Posterior cingulate gyrus (tissue), 11 donors: ENCODE results near the gene WASF2.

Experiments used
- DNase-seq, 10 donors: peaks; one replicate each; pipeline versions ENCODE4 v3.0.0 to v3.0.0-alpha.2; 2020 to 2021; ENCODE audit warnings: mixed read lengths in 3 of 10
- intact Hi-C: fragments of 100-400 bp; cut with DNase I; formaldehyde crosslinking; loops from one replicate; pipeline ENCODE4 v1.15.1; 2023

Gene WASF2

GRCh38 chr1:27403931-27404330 lies 86.0 kb downstream of the WASF2 start:
- intact Hi-C loops = loop anchor here (5.0 kb wide), 1 partner anchor 203 kb away; no protein-coding TSS in a partner anchor
- peak in 1 of 10 donors; percentile 15 for DNase-seq

- DNase-seq = peak in 4 of 10 donors; percentile 17 to 80 (median 23)
- intact Hi-C loops = loop anchor here (5.0 kb wide), 1 partner anchor 204 kb away; no protein-coding TSS in a partner anchor
These were observed 86.8 kb downstream of the WASF2 start for GRCh38 chr1:27403065-27403726.

GRCh38 chr1:27402349-27402754 lies 87.6 kb downstream of the WASF2 start:
- peak; percentile 44 to 95 (median 71) for DNase-seq
- intact Hi-C loops = loop anchor here (5.0 kb wide), 1 partner anchor 205 kb away; no protein-coding TSS in a partner anchor

- intact Hi-C loops = loop anchor here (5.0 kb wide), 1 partner anchor 206 kb away; no protein-coding TSS in a partner anchor
- DNase-seq = peak in 1 of 10 donors; percentile 15
These were observed 89.0 kb downstream of the WASF2 start for GRCh38 chr1:27400963-27401341.

- DNase-seq = peak in 2 of 10 donors; percentile 35 to 63
- intact Hi-C loops = loop anchor here (5.0 kb wide), 1 partner anchor 207 kb away; no protein-coding TSS in a partner anchor
These were observed 89.6 kb downstream of the WASF2 start for GRCh38 chr1:27400082-27400962.

GRCh38 chr1:27399251-27400025 lies 90.5 kb downstream of the WASF2 start:
- intact Hi-C loops = loop anchor here (5.0 to 10.0 kb wide), 2 partner anchors 208 to 265 kb away; no protein-coding TSS in a partner anchor
- peak in 3 of 10 donors; percentile 10 to 77 (median 35) for DNase-seq

- peak in 3 of 10 donors; percentile 16 to 44 (median 22) for DNase-seq
- intact Hi-C loops = loop anchor here (10.0 kb wide), 1 partner anchor 266 kb away; no protein-coding TSS in a partner anchor
These were observed 91.4 kb downstream of the WASF2 start for GRCh38 chr1:27398405-27399149.

- peak in 1 of 10 donors; percentile 14 for DNase-seq
- intact Hi-C loops = loop anchor here (10.0 kb wide), 1 partner anchor 267 kb away; no protein-coding TSS in a partner anchor
These were observed 92.2 kb downstream of the WASF2 start for GRCh38 chr1:27397749-27398148.

- intact Hi-C loops = loop anchor here (10.0 kb wide), 1 partner anchor 268 kb away; no protein-coding TSS in a partner anchor
- peak in 2 of 10 donors; percentile 22 to 39 for DNase-seq
These were observed 92.9 kb downstream of the WASF2 start for GRCh38 chr1:27397110-27397509.

- intact Hi-C loops = loop anchor here (1.0 to 10.0 kb wide), 2 partner anchors 94 to 269 kb away; no protein-coding TSS in a partner anchor
- peak; percentile 59 to 96 (median 76) for DNase-seq
These were observed 94.3 kb downstream of the WASF2 start for GRCh38 chr1:27395441-27396195.

- intact Hi-C loops = loop anchor here (1.0 to 10.0 kb wide), 2 partner anchors 94 to 270 kb away; no protein-coding TSS in a partner anchor
These were observed 95.0 kb downstream of the WASF2 start for GRCh38 chr1:27394925-27395324.

GRCh38 chr1:27394282-27394658 lies 95.7 kb downstream of the WASF2 start:
- intact Hi-C loops = loop anchor here (10.0 kb wide), 1 partner anchor 271 kb away; no protein-coding TSS in a partner anchor
- DNase-seq = peak in 3 of 10 donors; percentile 71 to 85 (median 72)

More at GRCh38 chr1:27394925-27395324, 95.0 kb downstream of the WASF2 start:
- DNase-seq = peak in 2 of 10 donors; percentile 23 to 36

- intact Hi-C loops = loop anchor here (10.0 kb wide), 1 partner anchor 271 kb away; no protein-coding TSS in a partner anchor
- DNase-seq = peak in 3 of 10 donors; percentile 57 to 80 (median 76)
These were observed 96.2 kb downstream of the WASF2 start for GRCh38 chr1:27393641-27394281.

GRCh38 chr1:27392778-27393635 lies 97.0 kb downstream of the WASF2 start:
- intact Hi-C loops = loop anchor here (10.0 kb wide), 1 partner anchor 272 kb away; no protein-coding TSS in a partner anchor
- DNase-seq = peak in 3 of 10 donors; percentile 39 to 82 (median 65)

GRCh38 chr1:27392096-27392777 lies 97.7 kb downstream of the WASF2 start, which contains the start of gene GPR3:
GPR3 (plus strand) TSS chr1:27392622; CDS start chr1:27393799, 1,177 bp downstream.
- peak; percentile 74 to 98 (median 90) for DNase-seq
- intact Hi-C loops = loop anchor here (10.0 kb wide), 1 partner anchor 273 kb away; no protein-coding TSS in a partner anchor
